Suprapubic skin (tissue), 4 donors: ENCODE measurements around the gene ARPC5L.

Experiments used
- EP300 ChIP-seq: sonication (generic); formaldehyde crosslinking; IDR thresholded peaks from one replicate; pipeline ENCODE4 v1.6.1; 2017; ENCODE audit warnings: antibody characterized with exemption
- POLR2A ChIP-seq, 2 donors: fragments of 450-650 bp; IDR thresholded peaks; one replicate each; pipeline ENCODE4 v1.6.1; 2017; ENCODE audit warnings: antibody characterized with exemption in 2 of 2, mild to moderate bottlenecking in 2 of 2, moderate library complexity in 2 of 2
- POLR2AphosphoS5 ChIP-seq, 3 donors: sonication (generic); formaldehyde crosslinking; IDR thresholded peaks; one replicate each; pipeline ENCODE4 v1.6.1; 2017; ENCODE audit warnings: antibody characterized with exemption in 3 of 3
- TF ChIP-seq, protein P1 (sequence below), 2 donors: fragments of 200-600 bp in 1 of 2; fragments of 450-650 bp in 1 of 2; sonication (generic) in 1 of 2; IDR thresholded peaks; one replicate each; pipeline ENCODE4 v1.5.1; 2016 to 2019; ENCODE audit warnings: antibody characterized with exemption in 2 of 2, mild to moderate bottlenecking in 1 of 2, moderate library complexity in 1 of 2

- TF ChIP-seq, protein P1, sequence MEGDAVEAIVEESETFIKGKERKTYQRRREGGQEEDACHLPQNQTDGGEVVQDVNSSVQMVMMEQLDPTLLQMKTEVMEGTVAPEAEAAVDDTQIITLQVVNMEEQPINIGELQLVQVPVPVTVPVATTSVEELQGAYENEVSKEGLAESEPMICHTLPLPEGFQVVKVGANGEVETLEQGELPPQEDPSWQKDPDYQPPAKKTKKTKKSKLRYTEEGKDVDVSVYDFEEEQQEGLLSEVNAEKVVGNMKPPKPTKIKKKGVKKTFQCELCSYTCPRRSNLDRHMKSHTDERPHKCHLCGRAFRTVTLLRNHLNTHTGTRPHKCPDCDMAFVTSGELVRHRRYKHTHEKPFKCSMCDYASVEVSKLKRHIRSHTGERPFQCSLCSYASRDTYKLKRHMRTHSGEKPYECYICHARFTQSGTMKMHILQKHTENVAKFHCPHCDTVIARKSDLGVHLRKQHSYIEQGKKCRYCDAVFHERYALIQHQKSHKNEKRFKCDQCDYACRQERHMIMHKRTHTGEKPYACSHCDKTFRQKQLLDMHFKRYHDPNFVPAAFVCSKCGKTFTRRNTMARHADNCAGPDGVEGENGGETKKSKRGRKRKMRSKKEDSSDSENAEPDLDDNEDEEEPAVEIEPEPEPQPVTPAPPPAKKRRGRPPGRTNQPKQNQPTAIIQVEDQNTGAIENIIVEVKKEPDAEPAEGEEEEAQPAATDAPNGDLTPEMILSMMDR (IDR thresholded peaks at IDR 0.05), result peak in 1 of 2 donors; percentile 42
- TF ChIP-seq EP300, result no peak
- no peak for TF ChIP-seq POLR2A (IDR thresholded peaks at IDR 0.05)
- TF ChIP-seq POLR2AphosphoS5 (IDR thresholded peaks at IDR 0.05), result no peak
These were observed 22.2 kb upstream of the ARPC5L start for GRCh38 chr9:124839612-124840299.
